Measurements from ENCODE around the gene SPSB2.
A peak's percentile ranks its signal among the peaks of the same experiment; 100 is the strongest.
"Not testable (repeated sequence)": the region's sequence is repeated elsewhere in the genome, so short reads cannot be mapped to it uniquely, and the experiment has no call there.

SPSB2 gene

GRCh38 chr12:6866163-6866919 lies 6.8 kb downstream of the SPSB2 start:
- TF ChIP-seq ZFX (IDR thresholded peaks at IDR 0.05), result no peak
- TF ChIP-seq, protein P1, sequence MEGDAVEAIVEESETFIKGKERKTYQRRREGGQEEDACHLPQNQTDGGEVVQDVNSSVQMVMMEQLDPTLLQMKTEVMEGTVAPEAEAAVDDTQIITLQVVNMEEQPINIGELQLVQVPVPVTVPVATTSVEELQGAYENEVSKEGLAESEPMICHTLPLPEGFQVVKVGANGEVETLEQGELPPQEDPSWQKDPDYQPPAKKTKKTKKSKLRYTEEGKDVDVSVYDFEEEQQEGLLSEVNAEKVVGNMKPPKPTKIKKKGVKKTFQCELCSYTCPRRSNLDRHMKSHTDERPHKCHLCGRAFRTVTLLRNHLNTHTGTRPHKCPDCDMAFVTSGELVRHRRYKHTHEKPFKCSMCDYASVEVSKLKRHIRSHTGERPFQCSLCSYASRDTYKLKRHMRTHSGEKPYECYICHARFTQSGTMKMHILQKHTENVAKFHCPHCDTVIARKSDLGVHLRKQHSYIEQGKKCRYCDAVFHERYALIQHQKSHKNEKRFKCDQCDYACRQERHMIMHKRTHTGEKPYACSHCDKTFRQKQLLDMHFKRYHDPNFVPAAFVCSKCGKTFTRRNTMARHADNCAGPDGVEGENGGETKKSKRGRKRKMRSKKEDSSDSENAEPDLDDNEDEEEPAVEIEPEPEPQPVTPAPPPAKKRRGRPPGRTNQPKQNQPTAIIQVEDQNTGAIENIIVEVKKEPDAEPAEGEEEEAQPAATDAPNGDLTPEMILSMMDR (conservative IDR thresholded peaks at IDR 0.05), result no peak
- H3K27ac ChIP-seq, result peak overlapping the region; percentile 100

GRCh38 chr12:6865307-6865706 lies 7.8 kb downstream of the SPSB2 start:
- H3K27ac ChIP-seq, result not testable (repeated sequence)

DNA sequence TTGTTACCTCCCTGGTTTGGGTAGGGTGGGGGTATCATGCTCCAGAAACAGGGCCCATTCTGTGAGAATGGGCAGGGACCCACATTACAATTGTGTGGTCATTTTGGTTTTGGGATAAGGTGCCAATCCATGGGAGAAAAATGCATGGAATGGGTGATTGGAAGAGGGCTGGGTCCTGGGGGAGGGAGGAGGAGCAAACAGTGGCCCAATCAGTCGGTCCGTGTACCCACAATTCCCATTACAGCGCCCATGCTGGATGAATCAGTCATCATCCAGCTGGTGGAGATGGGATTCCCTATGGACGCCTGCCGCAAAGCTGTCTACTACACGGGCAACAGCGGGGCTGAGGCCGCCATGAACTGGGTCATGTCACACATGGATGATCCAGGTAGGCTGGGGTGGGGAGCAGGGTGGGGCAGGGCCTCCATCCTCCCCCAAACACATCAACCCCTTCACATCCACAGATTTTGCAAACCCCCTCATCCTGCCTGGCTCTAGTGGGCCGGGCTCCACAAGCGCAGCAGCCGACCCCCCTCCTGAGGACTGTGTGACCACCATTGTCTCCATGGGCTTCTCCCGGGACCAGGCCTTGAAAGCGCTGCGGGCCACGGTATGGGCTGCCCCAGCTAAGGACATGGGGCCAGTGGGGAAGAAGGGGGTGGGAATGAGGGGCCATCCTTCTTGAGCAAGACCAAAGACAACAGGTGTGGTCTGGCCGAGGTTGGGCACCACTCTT lies 9.3 kb downstream of the SPSB2 start:
- no peak for TF ChIP-seq ZFX (IDR thresholded peaks at IDR 0.05)
- TF ChIP-seq, protein P1 (conservative IDR thresholded peaks at IDR 0.05), result no peak
- H3K27ac ChIP-seq, result no peak overlapping the region

DNA sequence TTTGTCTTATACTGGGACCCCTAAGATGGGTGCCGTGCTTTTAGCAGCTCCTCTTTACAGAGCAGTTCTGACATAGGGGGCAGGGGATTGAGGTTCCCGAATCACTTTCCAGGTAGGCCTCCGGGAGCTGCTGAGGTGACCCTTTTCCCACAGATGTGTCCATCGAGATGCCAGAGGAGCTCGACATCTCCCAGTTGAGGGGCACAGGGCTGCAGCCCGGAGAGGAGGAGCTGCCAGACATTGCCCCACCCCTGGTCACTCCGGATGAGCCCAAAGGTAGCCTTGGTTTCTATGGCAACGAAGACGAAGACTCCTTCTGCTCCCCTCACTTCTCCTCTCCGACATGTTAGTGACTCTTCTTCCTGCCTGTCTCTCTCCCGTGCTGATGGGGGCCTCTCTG lies 10.1 kb downstream of the SPSB2 start:
- TF ChIP-seq, protein P1 (conservative IDR thresholded peaks at IDR 0.05), result no peak
- no peak for TF ChIP-seq ZFX (IDR thresholded peaks at IDR 0.05)
- H3K27ac ChIP-seq, result no peak overlapping the region

DNA sequence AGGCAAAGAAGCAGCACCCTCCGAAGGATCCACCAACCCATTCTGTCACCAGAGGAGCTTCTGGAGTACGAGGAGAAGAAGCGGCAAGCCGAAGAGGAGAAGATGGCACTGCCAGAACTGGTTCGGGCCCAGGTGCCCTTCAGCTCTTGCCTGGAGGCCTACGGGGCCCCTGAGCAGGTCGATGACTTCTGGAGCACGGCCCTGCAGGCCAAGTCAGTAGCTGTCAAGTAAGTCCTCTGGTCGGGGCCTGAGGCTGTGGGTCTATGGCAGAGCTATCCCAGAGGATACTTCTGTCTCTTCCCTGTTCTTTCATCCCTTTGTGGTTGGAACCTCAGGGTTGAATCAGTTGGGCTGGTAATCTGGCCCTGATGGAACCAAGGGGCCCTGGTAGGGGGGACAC lies 11.7 kb downstream of the SPSB2 start:
- H3K27ac ChIP-seq, result no peak overlapping the region
- no peak for TF ChIP-seq ZFX (IDR thresholded peaks at IDR 0.05)
- TF ChIP-seq, protein P1 (conservative IDR thresholded peaks at IDR 0.05), result no peak

DNA sequence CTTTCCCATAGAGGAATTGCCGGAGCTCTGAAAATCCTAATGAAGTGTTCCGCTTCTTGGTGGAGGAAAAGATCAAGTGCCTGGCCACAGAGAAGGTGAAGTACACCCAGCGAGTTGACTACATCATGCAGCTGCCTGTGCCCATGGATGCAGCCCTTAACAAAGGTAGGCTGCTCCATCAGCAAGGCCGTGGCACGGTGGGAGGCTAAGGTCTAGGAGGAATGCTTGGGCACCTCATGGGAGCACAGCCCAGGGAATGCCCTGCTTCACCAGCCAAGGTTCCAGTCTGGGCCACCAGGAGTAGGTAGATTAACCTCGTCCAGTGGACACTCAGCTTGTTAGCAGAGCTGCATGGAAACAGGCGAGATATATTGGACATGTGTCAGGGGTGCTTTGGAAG lies 12.2 kb downstream of the SPSB2 start:
- TF ChIP-seq, protein P1 (conservative IDR thresholded peaks at IDR 0.05), result no peak
- TF ChIP-seq ZFX (IDR thresholded peaks at IDR 0.05), result no peak
- no peak overlapping the region for H3K27ac ChIP-seq

GRCh38 chr12:6860116-6860515 lies 13.0 kb downstream of the SPSB2 start:
- TF ChIP-seq, protein P1 (conservative IDR thresholded peaks at IDR 0.05), result no peak
- TF ChIP-seq ZFX (IDR thresholded peaks at IDR 0.05), result no peak
- H3K27ac ChIP-seq, result no peak overlapping the region

Data from C4-2B (cell line).